GM18951 (cell line): Measurements from ENCODE around the gene HDAC4.

Experiments
- POLR2A ChIP-seq: IDR thresholded peaks from 4 replicates; pipeline ENCODE4 v1.6.1; 2011; ENCODE audit warnings: mild to moderate bottlenecking; ENCODE audit not compliant: insufficient read length, insufficient read depth; ENCODE audit errors: extremely low read depth
- in situ Hi-C: fragments of 300-500 bp; cut with MboI; formaldehyde crosslinking; loops from one replicate; pipeline ENCODE4 v1.12.0; 2022; ENCODE audit warnings: low sequenced_read_pairs, mixed read lengths, inconsistent platforms; ENCODE audit not compliant: unreplicated experiment

Gene HDAC4

DNA sequence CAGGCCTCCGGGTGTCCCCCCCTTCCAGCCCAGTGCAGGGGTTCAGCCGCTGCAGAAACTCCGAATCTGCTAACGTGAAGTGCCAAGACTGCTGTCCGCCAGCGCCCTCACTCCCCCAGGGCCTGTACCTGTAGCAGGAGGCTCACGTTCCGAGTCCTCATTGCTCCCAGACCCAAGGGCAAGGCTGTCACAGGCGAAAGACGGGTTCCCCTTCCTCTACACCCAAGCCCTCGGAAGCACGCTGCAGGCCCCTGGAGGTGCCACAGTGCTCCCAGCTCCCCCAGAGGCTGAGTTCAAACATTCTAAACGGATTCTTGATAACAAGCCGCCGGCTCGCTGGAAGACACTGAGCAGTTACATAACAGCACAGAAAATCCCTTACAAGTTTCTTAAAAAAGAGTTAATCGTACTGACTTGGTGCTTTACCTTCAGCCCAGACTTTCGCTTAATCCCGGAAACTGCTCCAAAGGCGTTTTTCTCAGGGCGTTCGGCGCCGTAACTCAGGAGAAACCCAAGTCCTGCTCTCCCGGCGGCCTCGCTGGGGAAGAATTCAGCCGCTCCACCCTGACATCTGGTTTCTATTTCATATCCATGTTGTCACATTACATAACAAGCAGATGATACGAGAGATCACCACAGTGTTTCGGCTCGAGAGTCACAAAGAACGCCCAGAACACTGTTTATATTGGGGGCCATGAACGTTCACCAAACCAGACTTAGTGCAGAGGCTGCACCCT, 92.0 kb downstream of the HDAC4 start:
- no peak for TF ChIP-seq POLR2A
- in situ Hi-C loops, result no loop called here

- no peak for TF ChIP-seq POLR2A
- in situ Hi-C loops, result no loop called here
Observed at GRCh38 chr2:239307921-239308613, 92.8 kb downstream of the HDAC4 start.

DNA sequence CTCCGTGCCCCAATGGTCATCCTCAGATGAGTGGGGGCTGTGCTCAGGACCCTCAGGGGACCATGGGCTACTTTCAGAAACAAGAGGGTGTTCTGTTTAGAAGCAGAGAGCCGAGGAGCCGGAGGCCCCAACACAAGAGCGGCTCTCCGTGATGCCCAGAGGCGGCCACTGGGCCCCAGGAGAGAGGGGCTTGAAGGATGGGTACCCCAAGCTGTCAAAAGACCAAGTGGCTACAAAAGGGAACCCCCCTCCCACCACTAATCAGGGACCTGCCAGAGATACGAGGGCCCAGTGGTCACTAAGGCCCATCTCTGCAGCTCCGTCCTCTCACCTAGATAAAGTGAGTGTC, 93.6 kb downstream of the HDAC4 start:
- TF ChIP-seq POLR2A, result no peak
- in situ Hi-C loops, result no loop called here

DNA sequence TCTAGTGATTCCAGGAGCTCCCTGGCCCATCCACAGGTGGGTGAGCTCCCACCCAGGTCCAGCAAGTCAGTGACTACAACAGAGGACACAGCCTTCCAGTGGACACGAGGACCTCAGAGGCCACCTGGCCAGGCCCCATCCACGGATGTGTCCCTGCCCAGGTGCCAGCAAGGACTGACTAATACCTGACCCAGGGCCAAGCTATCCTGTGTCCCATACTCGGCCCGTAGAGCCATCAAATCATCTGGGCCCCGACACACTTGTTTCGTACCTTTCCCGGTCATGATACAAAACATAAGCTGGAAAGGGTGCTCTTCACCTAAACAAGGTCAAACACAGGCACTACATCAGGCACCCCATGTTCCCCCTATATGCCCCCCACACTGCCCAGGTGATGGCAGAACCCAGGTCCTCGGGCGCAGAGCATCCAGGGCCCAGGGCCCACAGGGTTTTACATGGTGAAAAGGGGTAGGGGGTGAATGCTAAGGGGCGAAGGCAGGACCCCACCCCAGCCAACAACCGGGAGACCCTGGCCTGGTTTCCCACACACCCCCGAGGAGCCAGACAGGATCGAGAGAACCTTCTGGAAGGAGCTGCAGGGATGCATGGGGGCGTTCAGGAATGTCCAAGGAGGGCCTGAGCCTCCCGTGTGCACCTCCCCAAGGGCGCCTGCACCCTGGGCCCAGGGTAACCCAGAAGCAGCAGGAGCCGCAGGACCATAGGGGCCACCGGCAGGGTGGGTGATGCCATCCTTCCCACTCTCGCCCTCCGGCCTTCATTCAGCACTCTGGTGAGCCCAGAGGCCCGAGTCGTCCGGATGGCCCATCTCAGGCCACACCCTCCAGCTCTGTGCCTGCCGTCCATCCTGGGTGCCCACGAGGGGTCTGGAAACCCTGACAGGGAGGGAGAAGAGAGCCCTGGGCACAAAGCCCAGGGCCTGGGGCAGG, 94.3 kb downstream of the HDAC4 start:
- no peak for TF ChIP-seq POLR2A
- in situ Hi-C loops, result no loop called here

DNA sequence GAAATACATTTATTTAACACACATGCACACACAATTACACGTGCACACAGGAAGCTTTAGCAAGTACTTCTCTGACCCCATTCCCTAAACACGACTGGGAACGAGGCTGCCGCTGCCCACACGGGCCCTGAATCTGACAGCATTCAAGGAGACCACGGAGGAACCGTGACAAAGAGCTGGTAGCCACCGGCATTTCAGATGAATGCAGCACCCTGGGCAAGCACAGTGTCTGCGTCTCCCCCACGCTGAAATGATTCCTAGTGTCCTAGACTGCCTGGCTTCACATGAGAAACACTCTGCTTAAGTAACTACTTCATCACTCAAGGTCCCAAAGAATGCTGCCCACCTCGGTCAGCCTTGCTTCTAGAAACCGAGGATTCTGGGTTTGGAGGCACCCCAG, 95.0 kb downstream of the HDAC4 start:
- in situ Hi-C loops, result no loop called here
- no peak for TF ChIP-seq POLR2A

- in situ Hi-C loops, result no loop called here
- no peak for TF ChIP-seq POLR2A
Observed at GRCh38 chr2:239305222-239305575, 95.6 kb downstream of the HDAC4 start.

DNA sequence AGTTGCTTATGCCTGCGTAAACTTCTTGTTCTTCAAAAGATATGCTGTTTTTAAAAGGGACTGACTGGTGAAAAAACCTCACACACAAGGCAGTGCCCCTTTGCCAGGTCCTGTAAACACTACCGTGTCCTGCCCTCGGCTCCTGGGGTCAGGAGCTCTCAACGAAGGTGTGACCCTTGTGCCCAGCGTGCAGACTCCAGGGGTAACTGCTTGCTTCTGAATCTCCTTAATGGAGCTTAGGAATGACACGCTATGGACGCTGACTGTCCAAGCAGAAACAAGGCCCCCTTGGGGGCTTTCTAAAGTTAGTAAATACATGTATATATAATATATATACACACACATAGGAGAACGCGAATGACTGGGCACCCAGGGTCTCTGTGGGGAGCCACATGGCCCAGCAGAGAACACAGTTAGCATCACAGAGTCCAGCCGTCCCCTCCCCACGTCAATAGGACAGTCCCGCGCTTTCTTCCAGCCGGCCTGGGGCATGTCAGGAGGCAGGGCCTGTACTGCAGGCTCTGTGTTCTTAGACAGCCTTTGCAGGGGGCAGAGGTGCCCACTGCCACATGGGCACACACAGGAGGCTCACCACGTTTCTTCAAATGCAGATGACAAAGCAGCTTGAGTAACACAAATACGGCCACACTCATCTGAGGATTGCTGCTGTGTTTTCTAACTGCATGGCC, 96.1 kb downstream of the HDAC4 start:
- in situ Hi-C loops, result no loop called here
- no peak for TF ChIP-seq POLR2A

DNA sequence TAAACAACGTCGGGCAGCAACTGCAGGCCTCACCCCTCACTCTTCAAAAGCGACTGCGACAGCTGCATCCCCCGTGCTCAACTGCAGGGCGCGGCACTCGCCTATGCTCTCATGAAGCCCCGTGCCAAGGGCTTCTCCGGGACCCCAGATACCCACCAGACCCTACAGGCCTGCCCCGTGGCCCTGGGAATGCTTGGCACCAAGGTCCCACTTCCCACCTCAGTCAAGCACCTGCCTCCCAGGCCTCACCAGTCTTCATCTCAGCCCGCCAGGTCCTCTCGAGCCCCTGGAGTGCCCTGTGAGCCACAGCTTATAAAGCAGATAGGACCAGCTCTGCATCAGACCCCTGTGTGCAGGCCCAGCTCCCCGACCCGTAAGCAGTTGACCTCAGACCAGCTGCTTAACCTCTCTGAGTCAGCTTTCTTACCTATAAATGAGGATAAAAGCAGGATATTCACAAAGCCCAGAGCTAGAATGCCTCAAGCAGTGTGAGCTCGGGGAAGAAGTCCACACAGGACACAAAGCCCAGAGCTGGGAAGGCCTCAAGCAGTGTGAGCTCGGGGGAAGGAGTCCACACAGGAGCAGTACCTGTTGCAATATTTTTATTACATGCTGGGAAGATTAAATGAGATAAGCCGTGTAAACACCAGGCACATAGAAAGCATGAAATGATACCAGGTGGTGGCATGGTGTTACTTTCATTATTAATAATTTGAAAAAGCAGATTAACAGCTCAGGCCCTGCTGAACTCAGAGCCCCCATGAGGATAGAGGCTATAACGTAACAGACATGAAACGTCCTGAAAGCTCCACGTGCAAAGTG, 96.9 kb downstream of the HDAC4 start:
- TF ChIP-seq POLR2A, result no peak
- in situ Hi-C loops, result no loop called here

DNA sequence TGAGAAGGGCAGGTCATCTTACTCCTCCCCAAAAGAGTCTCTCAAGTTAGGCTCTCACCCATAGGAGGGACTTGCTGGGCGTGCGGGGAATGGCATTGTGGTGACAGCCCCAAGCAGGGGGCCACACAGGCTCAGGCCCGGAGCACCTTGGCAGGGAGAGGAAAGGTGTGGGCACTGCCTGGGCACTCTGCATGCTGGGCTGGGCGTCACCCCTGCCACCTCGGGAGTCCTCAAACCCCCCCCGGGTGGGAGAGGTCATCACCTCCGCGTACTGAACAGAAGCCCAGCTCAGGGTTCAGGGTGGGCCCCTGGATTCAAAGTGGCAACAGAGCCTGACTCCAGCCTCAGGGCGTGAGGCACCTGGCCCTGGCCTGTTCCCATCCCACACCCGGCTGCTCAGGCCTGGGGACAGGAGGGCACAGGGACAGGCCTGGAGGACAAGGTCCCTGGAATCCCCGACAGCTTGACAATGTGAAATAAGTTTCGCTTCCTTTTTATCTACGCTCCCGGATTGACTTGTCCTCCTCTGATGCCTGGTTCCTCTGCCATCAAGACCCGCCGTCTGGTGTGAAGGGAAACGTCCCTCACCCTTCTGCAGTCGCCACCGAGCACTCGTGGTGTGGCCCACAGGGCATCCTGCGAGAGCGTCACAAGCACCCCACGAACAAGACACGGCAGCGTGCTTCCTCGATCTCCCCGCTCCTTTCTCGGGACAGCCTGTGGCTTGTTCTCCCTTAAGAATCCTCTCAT, 97.8 kb downstream of the HDAC4 start:
- TF ChIP-seq POLR2A, result no peak
- in situ Hi-C loops, result no loop called here

DNA sequence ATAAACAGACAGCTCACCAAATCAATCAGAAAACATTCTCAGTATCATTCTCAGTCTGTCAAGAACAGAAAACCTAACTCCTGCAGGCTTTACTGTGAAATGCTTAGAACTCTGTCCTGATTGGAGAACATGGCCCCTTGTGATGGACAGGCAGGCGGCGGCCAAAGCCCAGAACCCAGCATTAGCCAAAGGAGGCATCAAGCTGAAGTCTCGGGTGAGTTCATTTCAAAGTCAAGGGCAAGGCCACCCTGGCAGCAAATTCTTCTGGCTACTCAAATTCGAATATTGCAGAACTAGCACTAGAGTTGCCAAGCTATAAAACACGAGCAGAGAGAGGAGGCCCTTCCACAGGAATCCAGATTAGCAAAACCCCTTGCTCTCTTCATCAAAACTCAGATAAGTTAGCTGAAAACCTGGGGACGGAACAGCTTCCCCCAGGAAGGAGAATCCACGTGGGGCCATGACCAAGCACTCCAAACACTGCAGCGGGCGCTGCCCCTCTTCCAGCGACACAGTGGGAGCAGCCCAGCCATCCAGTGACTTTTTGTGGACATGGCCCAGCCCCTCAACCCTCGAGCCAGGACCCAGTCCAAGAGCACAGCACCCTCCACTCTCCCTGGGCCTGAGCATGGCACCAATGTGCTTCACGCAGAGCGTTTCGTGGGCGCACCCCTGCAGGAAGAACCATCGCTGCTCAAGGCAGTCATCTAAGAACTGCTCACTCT, 98.6 kb downstream of the HDAC4 start:
- no peak for TF ChIP-seq POLR2A

GRCh38 chr2:239300871-239301735, 99.7 kb downstream of the HDAC4 start:
- TF ChIP-seq POLR2A, result no peak
- in situ Hi-C loops, result no loop called here

More for the DNA sequence above, 98.6 kb downstream of the HDAC4 start:
- in situ Hi-C loops, result no loop called here
